Stimulated activated CD8-positive, alpha-beta memory T cell treated with anti-CD3 and anti-CD28 coated beads, Interleukin-2, amount 100 ng/mL, for 1 hour (primary cell): ENCODE data around the gene STK4.
"Not testable (repeated sequence)": the region's sequence is repeated elsewhere in the genome, so short reads cannot be mapped to it uniquely, and the experiment has no call there.

Experiments used
- DNase-seq, 2 donors: peaks; one replicate each; pipeline ENCODE4 v3.0.0-alpha.2; 2020; ENCODE audit warnings: low read depth in 2 of 2

Gene STK4

DNA sequence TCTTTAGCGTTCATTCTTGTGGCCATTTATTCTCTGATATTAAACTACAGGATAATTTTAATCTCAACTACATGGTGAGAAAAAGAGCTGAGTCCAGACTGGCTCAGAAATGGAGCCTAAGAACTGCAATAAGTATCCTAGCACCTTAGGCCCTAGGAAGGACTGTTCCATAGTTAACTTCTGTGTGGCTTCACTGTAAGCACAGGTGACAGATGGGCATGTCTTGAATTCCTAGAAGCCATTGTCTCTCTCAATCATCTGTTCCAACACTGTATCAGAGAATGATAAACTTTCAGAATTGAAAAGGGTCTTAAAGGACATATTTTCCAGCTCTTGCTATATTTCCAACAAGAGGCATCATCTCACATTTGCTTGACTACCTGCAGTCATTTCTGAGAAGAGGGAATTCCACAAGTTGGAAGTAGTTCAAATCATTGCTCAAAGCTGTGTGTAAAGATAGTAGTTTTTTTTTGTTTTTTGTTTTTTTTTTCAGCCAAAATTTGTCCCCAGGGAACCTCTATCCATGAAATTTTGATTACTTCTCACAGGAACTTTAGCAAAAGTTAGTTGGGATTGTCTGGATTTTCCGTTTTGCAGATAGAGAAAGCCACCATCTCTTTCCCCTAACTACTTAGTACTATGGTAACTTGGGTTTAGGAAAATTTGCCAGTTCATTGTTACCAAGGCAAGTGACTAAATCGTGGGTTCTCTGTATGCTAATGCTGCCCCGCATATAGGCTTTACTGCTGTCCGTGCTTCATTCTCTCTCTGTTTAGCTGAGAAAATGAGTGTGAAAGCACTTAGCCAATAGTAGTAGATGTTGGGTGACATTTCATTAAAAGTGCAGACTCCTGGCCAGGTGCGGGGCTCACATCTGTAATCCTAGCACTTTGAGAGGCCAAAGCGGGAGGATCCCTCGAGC is 87.4 kb downstream of the STK4 start:
- DNase-seq, result no peak

DNA sequence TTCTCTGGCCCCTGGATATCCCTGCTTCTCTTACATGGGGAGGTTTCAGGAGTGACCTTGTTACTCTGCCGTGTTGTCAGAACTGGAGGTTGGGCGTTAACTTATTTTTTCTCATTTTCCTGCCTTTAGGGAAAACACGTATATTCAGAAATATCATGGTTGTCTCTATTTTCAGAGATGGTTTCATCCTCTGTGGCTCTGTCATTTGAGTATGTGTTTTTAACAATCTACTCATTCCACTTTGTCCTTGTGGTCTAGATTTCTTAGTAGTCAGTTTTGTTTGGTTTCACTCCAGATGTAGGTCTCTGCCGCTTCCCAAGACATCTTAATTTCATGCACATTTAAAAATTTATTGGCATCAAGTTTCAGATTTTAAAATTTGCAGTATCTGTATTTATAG is 88.7 kb downstream of the STK4 start:
- DNase-seq, result no peak

DNA sequence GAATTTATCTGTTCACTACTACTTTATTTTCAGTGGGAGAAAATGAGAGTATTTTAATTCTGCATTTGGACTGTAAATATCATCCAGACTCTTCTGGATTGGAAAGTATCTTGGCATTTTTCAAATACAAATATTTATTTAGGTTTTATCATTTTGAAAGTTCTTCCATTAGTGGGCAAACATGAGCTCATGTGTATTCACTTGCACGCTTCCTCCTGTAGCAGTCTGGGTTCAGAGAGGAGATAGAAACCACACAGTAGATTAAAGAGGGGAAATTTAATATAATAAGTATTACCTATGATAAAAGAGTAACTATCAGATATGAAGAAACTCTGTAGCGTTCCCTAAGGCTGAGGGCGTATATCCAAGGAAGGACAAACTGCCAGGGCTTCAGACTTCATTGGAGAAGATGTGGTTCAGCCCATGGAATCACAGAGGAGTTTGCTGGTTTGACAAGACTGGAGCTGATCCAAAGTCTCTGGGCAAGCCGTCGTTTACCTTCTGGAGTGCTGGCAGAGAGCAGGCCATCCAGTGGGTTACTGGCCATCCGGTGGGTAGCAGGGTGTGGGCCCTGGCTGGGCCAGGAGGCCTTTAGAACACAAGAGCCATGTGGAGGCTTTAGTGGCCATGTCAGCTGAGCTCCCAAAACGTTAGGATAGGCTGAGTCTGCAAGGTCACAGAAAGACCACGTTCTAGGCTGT is 90.3 kb downstream of the STK4 start:
- DNase-seq, result no peak

DNA sequence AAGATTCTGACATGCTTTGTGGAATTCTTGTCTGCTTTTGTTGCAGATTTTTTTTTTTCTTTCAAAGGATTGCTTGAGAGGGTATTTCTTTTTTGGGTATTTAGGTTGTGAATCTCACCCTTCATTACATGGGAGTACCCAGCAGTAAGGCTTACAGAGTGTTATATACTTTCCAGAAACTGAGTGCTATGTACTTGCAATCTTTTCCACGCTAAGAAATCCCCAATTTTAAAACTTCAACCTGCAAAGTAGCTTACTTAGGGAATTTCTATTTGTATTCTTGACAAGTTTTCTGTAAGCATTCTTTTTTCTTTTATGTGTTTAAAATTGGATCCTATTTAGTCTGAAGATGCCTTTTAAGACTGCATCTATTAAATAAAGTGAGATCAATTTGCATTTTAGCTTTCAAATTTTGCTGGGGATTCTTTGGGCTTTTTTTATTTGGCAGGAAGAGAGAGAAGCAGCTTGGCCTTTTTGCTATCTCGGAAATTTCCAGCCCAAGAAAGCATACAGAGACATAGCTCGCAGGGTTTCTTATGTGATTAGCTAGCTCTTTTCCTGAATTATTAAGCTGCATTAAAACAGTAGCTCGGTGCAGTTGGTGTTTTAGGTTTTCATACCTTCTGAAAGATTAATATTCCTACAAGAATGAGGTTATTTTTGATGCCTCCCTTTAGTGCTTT is 92.0 kb downstream of the STK4 start:
- DNase-seq, result no peak

DNA sequence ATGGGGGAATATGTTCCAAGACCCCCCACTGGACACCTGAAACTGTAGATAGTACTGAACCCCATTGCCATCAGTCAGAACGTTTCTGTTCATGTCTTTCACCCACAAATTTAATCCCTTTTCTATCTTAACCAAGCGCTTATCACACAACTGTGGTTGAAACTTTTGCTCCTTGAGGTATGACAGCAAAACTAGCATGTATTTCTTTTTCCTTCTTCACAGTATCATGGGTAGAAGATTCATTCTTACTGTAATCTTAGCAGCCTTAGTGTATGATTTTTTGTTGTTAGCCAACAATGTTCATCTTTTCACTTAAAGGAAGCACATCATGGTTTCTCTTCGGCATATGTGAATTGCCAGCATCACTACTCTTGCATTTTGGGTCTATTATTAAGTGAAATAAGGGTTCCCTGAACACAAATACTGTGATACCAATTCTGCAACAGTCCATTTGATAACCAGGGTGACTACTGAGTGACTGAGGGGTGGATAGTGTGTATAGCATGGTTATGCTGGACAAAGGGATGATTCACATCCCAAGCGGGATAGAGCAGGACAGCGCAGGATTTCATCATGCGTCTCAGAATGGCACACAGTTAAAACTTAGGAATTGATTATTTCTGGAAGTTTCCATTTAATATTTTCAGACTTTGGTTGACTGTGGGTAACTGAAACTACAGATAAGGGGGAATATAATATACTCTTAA is 92.9 kb downstream of the STK4 start:
- no peak for DNase-seq

DNA sequence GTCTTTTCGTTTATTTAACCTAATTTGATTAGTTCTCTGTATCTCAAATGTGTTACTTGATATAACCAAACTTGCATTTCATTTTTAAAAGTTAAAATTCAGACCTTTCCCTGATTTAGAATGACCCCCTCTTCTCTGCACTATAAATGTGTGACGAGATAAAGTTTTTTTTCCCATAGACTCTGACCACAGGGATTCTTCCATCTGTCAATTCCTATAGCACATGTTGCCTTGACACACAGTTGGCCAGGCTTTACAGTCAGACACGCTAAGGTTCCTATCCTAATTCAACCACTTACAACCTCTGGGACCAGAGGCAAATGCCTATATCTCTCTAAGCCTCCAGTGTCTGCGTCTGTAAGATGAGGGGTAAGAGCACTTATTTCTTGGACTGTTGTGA is 94.0 kb downstream of the STK4 start:
- DNase-seq, result no peak

DNA sequence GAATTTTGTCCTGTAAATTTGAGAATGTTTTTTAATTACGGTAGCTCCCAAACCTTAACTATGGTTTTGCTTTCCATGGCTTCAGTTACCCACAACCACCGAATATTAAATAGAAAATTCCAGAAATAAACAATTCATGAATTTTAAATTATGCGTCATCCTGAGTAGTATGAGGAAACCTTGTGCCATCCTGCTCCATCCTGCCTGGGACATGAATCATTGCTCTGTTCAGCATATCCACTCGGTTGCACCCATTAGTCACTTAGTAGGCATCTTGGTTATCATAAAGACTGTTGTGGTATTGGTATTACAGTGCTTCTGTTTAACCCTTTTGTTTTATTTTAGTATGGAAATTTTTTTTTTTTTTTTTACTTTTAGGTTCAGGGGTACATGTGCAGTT is 94.9 kb downstream of the STK4 start:
- DNase-seq, result no peak

DNA sequence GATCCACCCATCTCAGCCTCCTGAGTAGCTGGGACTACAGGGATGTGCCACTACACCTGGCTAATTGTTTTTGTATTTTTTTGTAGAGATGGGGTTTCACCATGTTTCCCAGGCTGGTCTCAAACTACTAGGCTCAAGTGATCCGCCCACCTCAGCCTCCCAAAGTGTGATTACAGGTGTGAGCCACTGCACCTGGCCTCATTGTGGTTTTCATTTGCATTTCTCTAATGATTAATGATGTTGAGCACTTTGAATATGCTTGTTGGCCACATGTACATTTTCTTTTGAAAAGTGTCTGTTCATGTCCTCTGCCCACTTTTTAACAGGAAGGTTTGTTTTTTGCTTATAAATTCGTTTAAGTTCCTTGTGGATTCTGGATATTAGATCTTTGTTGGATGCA is 96.8 kb downstream of the STK4 start:
- DNase-seq, result not testable (repeated sequence)

DNA sequence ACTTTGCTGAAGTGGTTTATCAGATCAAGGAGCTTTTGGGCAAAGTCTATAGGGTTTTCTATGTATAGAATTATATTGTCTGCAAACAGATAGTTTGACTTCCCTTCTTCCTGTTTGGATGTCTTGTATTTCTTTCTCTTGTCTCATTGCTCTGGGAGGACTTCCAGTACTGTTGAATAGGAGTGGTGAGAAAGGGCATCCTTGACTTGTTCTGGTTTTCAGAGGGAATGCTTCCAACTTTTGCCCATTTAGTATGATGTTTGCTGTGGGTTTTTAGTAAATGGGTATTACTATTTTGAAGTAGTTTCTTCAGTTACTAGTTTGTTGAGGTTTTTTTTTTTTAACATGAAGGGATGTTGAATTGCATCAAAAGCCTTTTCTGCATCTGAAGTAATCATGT is 98.5 kb downstream of the STK4 start:
- DNase-seq, result no peak

DNA sequence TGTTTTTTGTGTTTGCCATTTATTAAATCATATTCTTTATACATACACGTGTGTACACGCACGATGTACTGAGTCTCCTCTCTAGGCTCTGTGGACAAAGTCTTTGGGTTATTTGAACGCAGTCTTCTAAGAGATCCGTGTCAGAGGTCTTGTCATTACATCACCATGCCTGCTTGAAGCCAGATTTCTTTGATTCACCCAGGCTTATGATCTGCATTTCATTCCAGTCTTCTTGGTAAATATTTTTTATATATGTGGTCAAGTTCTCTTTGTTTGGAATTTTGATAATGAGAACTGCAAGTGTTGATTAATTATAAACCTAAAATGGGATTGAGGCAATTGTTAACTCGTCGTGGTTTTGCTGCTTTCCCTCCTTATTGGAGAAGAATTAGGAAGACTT is 100.1 kb downstream of the STK4 start:
- no peak for DNase-seq

DNA sequence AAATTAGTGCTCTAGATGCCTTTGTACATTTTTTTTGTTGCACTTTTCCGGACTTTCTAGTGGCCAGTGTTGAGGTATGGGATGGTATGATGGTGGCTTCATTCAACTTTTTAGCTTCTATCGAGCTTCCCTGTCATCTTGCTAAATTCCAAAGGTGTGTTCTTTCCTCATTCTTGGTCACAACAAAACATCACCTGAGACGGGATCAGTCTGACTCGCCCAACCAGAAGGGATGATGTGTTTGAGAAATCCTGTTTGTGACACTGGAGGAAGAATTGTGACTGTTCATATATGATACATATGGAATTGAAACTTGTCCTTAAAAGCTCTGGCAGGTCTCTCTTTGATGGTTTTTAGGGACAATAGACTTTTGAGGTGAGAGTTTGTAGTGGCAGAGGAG is 100.8 kb downstream of the STK4 start:
- DNase-seq, result no peak

DNA sequence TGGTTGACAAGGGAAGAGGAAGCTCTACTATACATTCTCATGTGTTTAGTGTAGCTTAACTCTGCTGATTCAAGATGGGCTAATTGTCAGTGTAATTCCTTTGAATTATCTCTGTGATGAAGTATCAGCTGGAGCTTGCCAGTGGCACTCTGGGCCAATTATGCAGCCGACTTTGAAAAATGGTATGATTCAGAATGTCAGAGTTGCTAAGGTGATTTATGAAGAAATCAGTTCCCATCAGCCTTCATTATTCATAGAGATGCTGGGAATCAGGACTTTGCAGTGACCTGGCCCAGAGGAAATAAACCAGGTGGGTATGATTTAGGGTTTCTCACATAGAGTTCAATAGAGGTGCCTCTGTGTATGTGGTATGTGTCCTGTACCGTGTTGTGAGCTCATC is 101.2 kb downstream of the STK4 start:
- DNase-seq, result no peak

DNA sequence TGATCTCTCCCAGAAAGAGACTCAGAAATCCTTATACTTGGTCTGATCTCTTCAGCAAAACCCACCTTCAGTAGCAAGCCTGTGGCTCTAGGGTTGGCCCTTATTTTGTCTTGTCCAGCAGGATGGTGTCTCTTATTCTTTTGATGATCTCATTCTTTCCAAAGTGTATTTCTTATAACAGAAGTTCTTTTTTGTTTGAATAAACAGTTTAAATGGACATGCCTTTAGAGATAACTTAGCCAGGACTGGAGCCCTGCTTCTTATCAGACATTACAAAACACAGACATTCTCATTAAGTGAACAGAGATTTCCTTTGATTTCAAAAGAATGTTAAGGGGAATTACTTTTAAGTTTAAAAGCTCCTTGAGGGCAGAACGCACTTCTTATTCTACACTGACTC is 102.9 kb downstream of the STK4 start:
- no peak for DNase-seq

DNA sequence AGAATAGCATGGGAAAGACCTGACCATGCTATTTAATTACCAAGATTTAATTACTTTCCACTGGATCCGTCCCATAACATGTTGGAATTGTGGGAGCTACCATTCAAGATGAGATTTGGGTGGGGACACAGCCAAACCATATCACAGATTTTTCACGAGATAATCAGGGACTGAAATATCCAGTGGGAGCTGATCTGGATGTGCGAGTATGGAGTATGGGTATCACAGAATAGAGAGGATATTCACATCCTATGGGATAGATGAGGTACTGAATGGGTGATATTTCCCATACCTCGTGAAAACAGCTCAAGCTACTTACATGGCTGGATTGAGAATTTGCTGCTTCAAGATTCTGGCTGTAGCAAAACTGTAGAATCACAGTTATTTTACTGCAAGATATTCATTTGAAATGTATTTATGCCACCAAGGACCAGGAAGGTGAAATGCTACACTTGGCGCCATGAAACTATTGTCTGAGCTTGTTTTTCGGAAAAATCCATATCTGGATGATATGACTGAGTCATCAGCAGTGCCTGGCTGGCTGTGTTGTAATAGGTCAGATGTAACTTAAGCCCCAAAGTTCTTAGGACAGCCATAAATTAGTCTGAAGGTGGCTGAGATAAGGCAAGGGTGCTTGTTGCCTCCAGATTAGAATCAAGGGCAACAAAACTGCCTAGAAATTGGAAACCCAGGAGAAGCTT is 104.8 kb downstream of the STK4 start:
- DNase-seq, result no peak

DNA sequence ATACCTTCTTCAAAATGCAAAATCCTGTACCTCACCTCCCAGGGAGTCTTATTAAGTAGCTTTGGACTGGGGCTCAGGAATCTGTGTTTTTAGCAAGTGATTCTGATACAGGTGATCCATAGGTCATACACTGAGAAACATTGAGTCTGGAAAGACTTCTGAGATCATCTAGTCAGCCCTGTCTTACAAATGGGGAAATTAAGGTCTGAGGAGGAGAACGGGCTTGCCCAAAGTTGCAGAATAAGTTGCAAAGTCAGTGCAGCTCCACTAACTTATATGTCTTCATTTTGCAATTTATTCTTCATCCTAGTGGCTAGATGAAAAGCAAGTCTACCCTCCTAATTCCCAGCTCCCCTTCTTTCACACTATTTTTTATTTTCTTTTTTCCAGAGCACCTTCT is 105.8 kb downstream of the STK4 start:
- DNase-seq, result no peak

DNA sequence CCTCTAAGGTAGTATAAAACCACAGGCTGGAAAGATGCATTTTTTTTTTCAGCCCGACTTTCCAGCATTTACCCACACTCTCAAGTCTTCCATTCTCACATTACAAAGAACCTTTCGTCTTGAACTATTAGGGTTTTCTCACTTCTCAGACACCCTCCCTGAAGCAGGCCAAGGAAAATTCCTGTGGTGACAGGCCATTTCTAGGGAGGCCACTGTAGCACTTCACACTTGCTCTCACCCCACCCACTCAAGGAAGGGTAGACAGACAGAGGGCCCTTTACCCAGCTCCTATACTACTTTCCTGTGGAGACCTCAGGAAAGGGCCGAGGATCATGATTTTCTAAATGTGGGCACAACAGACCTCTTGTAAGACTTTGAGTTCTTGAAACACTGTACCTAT is 106.9 kb downstream of the STK4 start:
- DNase-seq, result no peak

DNA sequence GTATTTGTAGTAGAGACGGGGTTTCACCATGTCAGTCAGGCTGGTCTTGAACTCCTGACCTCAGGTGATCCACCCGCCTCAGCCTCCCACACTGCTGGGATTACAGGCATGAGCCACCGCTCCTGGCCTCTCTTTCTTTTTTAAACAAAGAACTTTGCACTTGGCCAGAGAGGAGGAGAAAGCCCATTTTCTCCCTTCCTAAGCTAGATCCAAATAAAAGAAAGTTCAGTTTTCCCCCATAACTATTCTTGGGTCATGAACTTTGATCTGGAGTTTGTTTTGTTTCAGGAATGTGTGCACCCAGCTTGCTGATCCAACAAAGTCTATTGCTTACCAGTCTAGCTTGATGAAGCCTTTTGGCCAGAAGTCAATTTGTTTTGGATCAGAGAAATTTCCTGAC is 111.2 kb downstream of the STK4 start:
- DNase-seq, result no peak

DNA sequence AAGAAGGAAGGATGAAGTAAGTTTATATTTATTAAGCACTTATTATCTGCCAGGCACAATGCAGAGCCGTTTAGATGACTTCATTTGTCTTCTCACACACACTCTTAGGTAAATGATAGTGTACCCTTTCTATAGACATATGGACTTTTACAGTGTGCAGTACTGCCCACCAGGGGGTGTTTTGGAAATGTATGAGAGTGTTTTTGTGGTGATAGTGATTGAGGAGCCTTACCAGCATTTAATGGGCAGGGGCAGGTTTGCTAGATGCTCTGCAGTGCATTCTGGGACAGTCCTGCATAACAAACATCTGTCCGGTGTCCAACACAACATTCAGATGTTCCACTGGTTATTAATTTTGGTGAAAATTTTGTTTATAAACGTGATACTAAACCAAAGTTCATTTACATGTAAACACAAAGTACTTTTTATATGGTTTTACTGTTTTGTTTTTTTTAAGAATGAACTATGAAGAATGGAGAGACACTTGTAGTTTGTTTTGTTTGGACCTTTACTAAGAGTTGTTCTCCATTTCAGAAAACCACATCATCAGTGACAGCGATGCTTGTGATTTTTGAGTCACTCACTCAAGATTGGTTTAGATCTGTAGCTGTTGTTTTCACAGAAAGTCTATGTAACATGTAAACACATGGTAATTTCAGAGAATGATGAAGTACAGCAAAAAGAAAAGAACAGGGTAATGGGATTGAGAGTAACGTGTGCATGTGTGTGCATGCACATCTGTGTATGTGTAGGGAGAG is 114.7 kb downstream of the STK4 start:
- DNase-seq, result no peak

DNA sequence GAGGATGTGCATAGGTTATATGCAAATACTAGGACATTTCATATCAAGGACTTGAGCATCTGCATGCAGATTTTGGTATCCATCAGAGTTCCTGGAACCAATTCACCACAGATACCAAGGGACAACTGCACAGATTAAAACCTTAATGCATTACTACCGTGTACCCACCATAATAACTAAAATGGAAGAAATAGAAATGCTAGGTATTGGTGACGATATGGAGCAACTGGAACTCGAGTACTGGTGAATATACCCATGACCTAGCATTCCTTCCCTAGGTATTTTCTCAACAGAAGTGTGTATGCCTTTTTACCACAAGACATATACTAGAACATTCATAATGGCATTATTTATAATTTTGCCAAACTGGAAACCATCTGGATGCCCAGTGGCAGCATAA is 116.2 kb downstream of the STK4 start:
- DNase-seq, result no peak

DNA sequence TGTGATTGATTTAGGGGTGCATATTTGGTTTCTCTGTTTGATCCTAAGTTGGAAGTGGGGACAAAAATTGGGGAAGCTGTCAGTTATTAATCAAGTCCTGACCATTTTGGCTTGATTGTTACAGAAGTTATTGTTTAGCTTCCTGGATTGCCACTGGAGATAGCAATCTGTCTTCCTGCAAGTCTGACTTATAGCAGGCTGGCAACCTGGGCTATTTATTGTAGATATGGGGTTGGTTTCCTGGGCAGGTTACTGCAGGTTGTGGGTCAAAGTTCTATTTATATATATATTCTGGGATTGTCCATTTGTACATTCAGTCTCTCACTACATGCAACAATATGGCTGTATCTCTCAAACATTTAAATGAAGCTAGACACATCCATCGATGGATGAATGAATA is 116.8 kb downstream of the STK4 start:
- DNase-seq, result no peak

DNA sequence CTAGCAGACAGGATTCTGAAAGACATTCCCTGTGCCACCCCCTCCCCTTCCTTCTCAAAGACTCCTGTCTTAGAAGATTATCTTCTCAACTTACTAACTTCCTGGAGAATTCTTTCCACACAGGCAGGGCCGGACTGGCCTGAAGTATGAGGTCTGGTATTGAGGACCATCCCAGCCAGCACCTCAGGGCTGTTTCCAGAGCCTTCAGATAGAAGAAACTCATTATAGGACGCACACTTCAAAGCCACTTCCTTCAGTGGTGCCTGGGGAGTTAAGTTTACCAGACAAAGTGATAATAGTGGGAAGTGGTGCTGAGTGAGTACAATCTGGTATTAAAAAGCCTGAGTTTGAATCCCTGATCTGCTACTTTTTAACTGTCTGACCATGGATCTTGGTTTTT is 119.0 kb downstream of the STK4 start:
- no peak for DNase-seq
